GM21423 (cell line): Measurements from ENCODE around the gene PXT1.
"Not testable (repeated sequence)": the region's sequence is repeated elsewhere in the genome, so short reads cannot be mapped to it uniquely, and the experiment has no call there.

Source experiments
- ATAC-seq: cut with Tn5 transposase; IDR thresholded peaks from one replicate; pipeline ENCODE4 v1.9.1; 2021; ENCODE audit warnings: mild to moderate bottlenecking, moderate library complexity; ENCODE audit not compliant: unreplicated experiment

PXT1 gene

GRCh38 chr6:36442671-36443470 lies at the start of gene PXT1, which contains the start of gene KCTD20:
Gene PXT1, minus strand, starts transcription at chr6:36442854. Its CDS starts 16,772 bp downstream, at chr6:36426082.
Gene KCTD20, plus strand, starts transcription at chr6:36443000. Its CDS starts 27,098 bp downstream, at chr6:36470098.
- ATAC-seq, result peak; percentile 84

- ATAC-seq, result no peak
These were observed 49.4 kb upstream of the PXT1 start for GRCh38 chr6:36492092-36492491.

GRCh38 chr6:36491378-36491965 lies 48.8 kb upstream of the PXT1 start:
- no peak for ATAC-seq

GRCh38 chr6:36489426-36489825 lies 46.8 kb upstream of the PXT1 start:
- ATAC-seq, result no peak

DNA sequence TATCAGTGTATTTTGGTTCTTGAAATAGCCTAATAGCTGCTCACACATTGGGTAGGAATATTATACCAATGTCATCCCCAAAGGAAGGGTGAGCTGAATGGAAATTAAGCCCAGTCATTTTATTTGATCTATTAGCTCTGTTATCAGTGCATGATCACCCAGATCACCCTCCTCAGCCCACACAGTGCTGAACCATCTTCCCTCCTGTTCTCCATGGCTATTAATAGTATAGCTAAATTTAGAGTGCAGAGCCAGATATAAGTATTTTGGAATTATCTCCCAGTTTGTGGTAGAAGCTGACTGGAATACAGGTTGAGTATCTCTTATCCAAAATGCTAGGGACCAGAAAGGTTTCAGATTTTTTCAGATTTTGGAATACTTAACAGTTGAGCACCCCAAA lies 45.6 kb upstream of the PXT1 start:
- ATAC-seq, result no peak

GRCh38 chr6:36487698-36488097 lies 45.0 kb upstream of the PXT1 start:
- no peak for ATAC-seq

DNA sequence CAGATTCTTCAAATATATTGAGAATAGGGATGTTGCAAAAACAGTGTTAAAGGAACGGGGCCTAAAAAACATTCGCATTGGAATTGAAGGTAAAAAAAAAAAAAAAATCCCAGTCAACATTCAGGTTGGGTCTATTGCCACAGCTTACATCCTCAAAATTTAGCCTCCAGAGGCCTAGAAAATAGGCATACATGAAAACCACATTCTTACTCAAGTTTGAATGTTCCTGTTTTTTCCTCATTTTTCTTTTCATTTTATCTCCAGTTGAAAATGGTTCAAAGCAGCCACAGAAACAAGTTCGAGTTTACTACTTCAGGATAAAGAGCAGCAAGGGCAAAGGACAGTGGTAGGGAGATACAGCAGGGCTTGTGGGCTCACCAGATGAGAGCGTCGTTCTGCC lies 42.1 kb upstream of the PXT1 start:
- ATAC-seq, result no peak

- not testable (repeated sequence) for ATAC-seq
These were observed 40.7 kb upstream of the PXT1 start for GRCh38 chr6:36483326-36483725.

GRCh38 chr6:36479256-36479655 lies 36.6 kb upstream of the PXT1 start:
- ATAC-seq, result no peak

DNA sequence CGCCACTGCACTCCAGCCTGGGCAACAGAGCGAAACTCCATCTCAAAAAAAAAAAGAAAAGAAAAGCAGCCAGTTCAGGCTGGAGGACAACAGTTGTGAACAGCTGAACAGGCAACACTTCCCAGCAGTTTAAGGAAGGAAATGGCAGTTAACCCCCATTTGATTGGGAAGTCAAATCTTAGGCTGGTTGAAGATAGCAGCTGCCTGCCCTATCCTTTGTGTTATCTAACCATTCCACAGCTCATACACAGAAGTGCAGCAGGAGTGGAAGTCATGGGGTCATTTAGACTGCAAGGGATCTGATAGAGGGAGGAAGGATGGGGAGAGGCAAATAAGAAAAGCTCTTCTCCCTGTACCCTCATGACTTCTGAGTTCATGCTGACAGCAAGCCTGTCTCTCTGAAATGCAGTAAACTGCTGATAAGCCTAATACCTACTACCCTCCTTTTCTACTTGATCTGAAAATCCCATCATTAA lies 35.4 kb upstream of the PXT1 start:
- ATAC-seq, result no peak

DNA sequence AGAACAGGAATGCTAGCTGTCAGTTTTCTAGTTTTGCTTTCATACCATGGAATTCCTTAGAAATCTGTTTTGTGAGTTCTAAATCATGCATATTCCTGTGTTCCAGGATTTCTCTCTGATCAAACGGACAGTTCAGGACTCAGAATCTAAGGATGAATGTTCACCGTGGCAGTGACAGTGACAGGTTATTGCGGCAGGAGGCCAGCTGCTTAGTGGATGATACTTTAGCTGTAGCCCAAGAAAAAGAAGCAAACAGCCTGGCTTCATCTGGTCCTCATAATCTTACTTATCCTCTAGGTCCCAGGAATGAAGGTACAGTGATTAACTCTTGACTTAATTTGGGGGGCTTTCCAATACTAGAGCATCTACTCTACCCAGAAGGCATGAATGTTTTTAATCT lies 27.3 kb upstream of the PXT1 start:
- no peak for ATAC-seq

GRCh38 chr6:36469148-36469661 lies 26.6 kb upstream of the PXT1 start:
- no peak for ATAC-seq

DNA sequence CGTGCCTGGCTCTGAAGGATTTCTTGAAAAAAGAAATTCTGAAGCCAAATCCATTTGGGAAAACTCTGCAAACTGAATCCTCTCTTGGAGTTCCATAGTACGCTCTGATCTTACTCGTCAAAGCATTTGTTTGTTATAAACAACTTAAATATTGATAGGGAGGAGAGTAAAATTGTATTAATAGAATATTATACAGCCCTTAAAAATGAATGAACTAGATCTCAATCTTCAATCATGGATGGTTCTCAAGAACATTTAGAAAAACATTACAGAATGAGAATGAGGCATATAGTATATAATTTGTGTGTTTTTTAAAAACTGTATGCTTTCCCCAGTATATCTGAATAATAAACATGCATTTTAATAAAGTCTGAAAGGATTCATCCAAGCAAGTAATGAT lies 25.0 kb upstream of the PXT1 start:
- ATAC-seq, result no peak

DNA sequence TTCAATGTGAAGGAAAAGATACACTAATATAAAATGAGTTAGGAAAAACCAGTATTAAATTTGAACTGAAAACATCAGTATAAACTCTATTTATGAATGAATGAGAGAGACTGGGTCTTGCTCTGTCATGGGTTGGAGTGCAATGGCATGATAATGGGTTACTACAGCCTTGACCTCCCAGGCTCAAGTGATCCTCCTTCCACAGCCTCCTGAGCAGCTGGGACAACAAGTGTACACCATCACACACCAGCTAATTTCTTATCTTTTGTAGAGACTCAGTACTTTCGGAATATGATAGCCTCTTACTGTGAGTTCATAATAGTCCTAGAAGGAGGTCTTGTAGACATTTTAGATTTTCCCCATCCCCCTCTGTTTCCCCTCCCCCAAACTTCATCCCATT lies 21.6 kb upstream of the PXT1 start:
- ATAC-seq, result no peak

GRCh38 chr6:36463676-36464075 lies 21.0 kb upstream of the PXT1 start:
- no peak for ATAC-seq

DNA sequence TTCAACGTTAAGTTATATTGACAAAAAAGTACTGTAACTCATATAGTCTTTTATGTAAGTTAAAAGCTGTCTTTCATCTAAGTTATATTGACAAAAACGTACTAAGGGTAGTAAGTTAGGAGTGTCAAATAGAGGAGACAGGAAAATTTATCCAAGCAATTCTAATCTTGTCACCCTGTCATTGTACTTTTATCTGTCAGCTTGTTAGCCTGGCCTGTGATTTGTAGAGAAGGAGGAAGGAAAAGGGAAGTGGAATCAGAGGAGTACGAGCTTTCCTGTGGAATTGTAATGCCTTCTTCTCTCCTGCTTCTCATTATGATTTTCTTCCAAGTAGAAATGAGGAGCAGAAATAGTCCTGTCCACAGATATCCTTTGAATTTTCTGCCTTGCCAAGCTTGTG lies 19.0 kb upstream of the PXT1 start:
- no peak for ATAC-seq

DNA sequence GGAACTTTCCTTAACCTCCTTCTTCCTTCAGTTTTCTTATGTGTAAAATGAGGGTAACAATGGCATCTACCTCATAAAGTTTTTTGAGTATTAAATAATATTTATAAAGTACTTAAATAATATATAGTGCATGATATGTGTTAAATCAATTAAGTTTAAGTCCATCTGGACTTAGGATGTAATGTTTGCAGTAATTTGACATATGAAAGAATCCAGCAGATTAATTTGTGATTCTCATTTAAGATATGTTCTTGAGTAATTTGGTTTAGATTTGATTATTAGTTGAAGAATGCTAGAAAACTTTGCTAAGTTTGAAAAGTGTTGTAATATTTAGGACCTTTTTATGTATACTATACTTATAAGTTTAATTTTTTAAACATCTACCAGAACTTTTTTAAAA lies 18.3 kb upstream of the PXT1 start:
- no peak for ATAC-seq

DNA sequence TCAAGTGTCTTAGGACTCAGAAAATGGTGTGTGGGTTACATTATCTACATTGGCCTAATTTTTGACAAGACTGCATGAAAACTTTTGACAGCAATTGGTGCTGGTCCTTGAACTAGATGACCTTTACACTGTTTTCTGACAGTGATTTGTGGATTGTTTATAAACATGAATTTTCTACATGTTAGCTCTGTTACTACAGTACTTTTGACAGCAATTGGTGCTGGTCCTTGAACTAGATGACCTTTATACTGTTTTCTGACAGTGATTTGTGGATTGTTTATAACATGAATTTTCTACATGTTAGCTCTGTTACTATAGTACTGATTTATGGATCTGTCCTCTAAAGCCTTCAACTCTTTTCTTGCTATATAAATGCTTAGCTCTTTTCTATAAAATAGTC lies 16.8 kb upstream of the PXT1 start:
- ATAC-seq, result no peak

GRCh38 chr6:36455486-36456027 lies 12.9 kb upstream of the PXT1 start:
- ATAC-seq, result no peak

- not testable (repeated sequence) for ATAC-seq
These were observed 10.2 kb upstream of the PXT1 start for GRCh38 chr6:36452897-36453296.

- ATAC-seq, result not testable (repeated sequence)
These were observed 6.5 kb upstream of the PXT1 start for GRCh38 chr6:36449173-36449572.

- ATAC-seq, result no peak
These were observed 3.0 kb upstream of the PXT1 start for GRCh38 chr6:36445621-36446020.
